GM12878 (cell line): ENCODE measurements around the gene SLC39A7. TPM values are rescaled to one million over a fixed set of nuclear protein-coding genes. Genes with fewer than 3 reads are reported as not detected.

Source experiments
- ATAC-seq: fragments of 200-7000 bp; cut with Tn5 transposase; 3 replicates; pipeline ENCODE4 v1.9.1; 2020; ENCODE audit warnings: mild to moderate bottlenecking, moderate library complexity
- BruUV-seq: library from RNA; stranded (reverse); fragments of 400-500 nt; replicated peaks from 2 replicates; lab custom pipeline; 2021; lab: Mats Ljungman, UMichigan
- CTCF ChIA-PET: fragments of 300-600 bp; sonication (Branson Sonifier 250); formaldehyde crosslinking; extraction: SDS; loops from one replicate; lab custom pipeline; 2021; ENCODE audit warnings: inconsistent platforms; lab: Yijun Ruan, JAX
- POLR2A ChIA-PET: fragments of 350-600 bp; formaldehyde crosslinking; extraction: SDS; loops from one replicate; lab custom pipeline; 2021; ENCODE audit warnings: inconsistent platforms; lab: Charles Lee
- RAD21 ChIA-PET: fragments of 300-600 bp; sonication (Branson Sonifier 250); formaldehyde crosslinking; loops from one replicate; lab custom pipeline; 2023; ENCODE audit warnings: antibody characterized with exemption; ENCODE audit not compliant: unreplicated experiment; lab: Charles Lee
- SMC1A ChIA-PET: fragments of 300-600 bp; sonication (Branson Sonifier 250); formaldehyde crosslinking; loops from one replicate; lab custom pipeline; 2023; ENCODE audit not compliant: unreplicated experiment, uncharacterized antibody; lab: Charles Lee
- DNase-seq: peaks from one replicate; pipeline ENCODE4 v3.0.0-alpha.2; 2011; ENCODE audit warnings: low read depth, low spot score
- FAIRE-seq: peaks from 3 replicates; lab custom pipeline; 2011; peaks lifted over from hg19 to GRCh38; lab: Jason Lieb, UNC
- H2AFZ ChIP-seq: 2 replicates; pipeline ENCODE4 v1.6.0; 2011; ENCODE audit warnings: low read depth, low read length, control low read depth; ENCODE audit not compliant: control insufficient read depth
- H3K27ac ChIP-seq: 2 replicates; pipeline ENCODE4 v1.5.1; 2011; ENCODE audit warnings: control low read depth; ENCODE audit not compliant: control insufficient read depth, insufficient read depth
- H3K27me3 ChIP-seq, 2 experiments: replicated peaks in 1 of 2; 2 replicates each; pipeline versions ENCODE4 v1.6.0 to v1.6.1; 2011; ENCODE audit warnings: low read length in 1 of 2; ENCODE audit not compliant: control insufficient read depth in 2 of 2, insufficient read depth in 2 of 2
- H3K36me3 ChIP-seq, 2 experiments: 2 replicates each; pipeline ENCODE4 v1.5.1; 2011; ENCODE audit warnings: low read length in 1 of 2; ENCODE audit not compliant: control insufficient read depth in 2 of 2, insufficient read depth in 2 of 2
- H3K4me1 ChIP-seq: 2 replicates; pipeline ENCODE4 v1.6.1; 2011; ENCODE audit warnings: mild to moderate bottlenecking, low read length, moderate library complexity, mixed read lengths; ENCODE audit not compliant: control insufficient read depth, insufficient read depth
- H3K4me2 ChIP-seq: 2 replicates; pipeline ENCODE4 v1.6.0; 2011; ENCODE audit warnings: control low read depth; ENCODE audit not compliant: control insufficient read depth, insufficient read depth
- H3K4me3 ChIP-seq: fragments of 200-600 bp; sonication (generic); 2 replicates; pipeline ENCODE4 v1.5.1; 2016
- H3K79me2 ChIP-seq: 2 replicates; pipeline ENCODE4 v1.6.0; 2011; ENCODE audit warnings: low read length; ENCODE audit not compliant: control insufficient read depth, insufficient read depth
- H3K9ac ChIP-seq: 2 replicates; pipeline ENCODE4 v1.8.0; 2011; ENCODE audit warnings: low read length, control low read depth, mixed read lengths; ENCODE audit not compliant: control insufficient read depth, insufficient read depth
- H3K9me3 ChIP-seq: replicated peaks from 3 replicates; pipeline ENCODE4 v1.5.1; 2011; ENCODE audit warnings: mild to moderate bottlenecking, low read length; ENCODE audit not compliant: control insufficient read depth, insufficient read depth
- H4K20me1 ChIP-seq: 2 replicates; pipeline ENCODE4 v1.6.0; 2011; ENCODE audit not compliant: control insufficient read depth, insufficient read depth
- BACH1 ChIP-seq: fragments of 450-650 bp; IDR thresholded peaks from 2 replicates; pipeline ENCODE4 v1.6.1; 2017; ENCODE audit warnings: mild to moderate bottlenecking, borderline replicate concordance
- BMI1 ChIP-seq: fragments of 450-650 bp; IDR thresholded peaks from 2 replicates; pipeline ENCODE4 v1.6.1; 2016; ENCODE audit warnings: mild to moderate bottlenecking, moderate library complexity, borderline replicate concordance
- EED ChIP-seq: sonication (generic); IDR thresholded peaks from 2 replicates; pipeline ENCODE4 v1.6.1; 2016; ENCODE audit warnings: antibody characterized with exemption, low read depth
- HDGF ChIP-seq: fragments of 450-650 bp; IDR thresholded peaks from 2 replicates; pipeline ENCODE4 v1.6.1; 2016; ENCODE audit warnings: antibody characterized with exemption
- IKZF1 ChIP-seq: fragments of 450-650 bp; conservative IDR thresholded peaks from 2 replicates; pipeline ENCODE4 v1.6.1; 2017; ENCODE audit warnings: antibody characterized with exemption, mild to moderate bottlenecking
- MAX ChIP-seq: IDR thresholded peaks from 2 replicates; pipeline ENCODE4 v1.6.1; 2012; ENCODE audit warnings: low read depth, low read length, improper control_type of control experiment
- NR2C2 ChIP-seq: IDR thresholded peaks from 2 replicates; pipeline ENCODE4 v1.6.1; 2011; ENCODE audit warnings: borderline replicate concordance, low read depth; ENCODE audit not compliant: control insufficient read depth, insufficient read length
- POLR2A ChIP-seq: IDR thresholded peaks from 2 replicates; pipeline ENCODE4 v1.6.1; 2011; ENCODE audit warnings: low read depth, mild to moderate bottlenecking, low read length
- POLR2AphosphoS5 ChIP-seq: IDR thresholded peaks from 2 replicates; pipeline ENCODE4 v1.6.1; 2011; ENCODE audit warnings: mild to moderate bottlenecking, low read length, inconsistent platforms
- RAD51 ChIP-seq: fragments of 450-650 bp; IDR thresholded peaks from 2 replicates; pipeline ENCODE4 v1.6.1; 2016; ENCODE audit warnings: moderate library complexity, mild to moderate bottlenecking, inconsistent platforms
- RCOR1 ChIP-seq: conservative IDR thresholded peaks from 2 replicates; pipeline ENCODE4 v1.6.1; 2012; ENCODE audit warnings: low read depth, low read length, improper control_type of control experiment
- RFX5 ChIP-seq: IDR thresholded peaks from 2 replicates; pipeline ENCODE4 v1.6.1; 2011; ENCODE audit warnings: low read depth, low read length, improper control_type of control experiment
- SPI1 ChIP-seq: IDR thresholded peaks from 2 replicates; pipeline ENCODE4 v1.6.1; 2011; ENCODE audit warnings: low read depth, mild to moderate bottlenecking, low read length, moderate library complexity, borderline replicate concordance; ENCODE audit not compliant: insufficient read depth
- SUZ12 ChIP-seq: fragments of 200-600 bp; sonication (generic); IDR thresholded peaks from one replicate; pipeline ENCODE4 v1.6.1; 2018; ENCODE audit warnings: antibody characterized with exemption, mild to moderate bottlenecking; ENCODE audit not compliant: unreplicated experiment
- TBL1XR1 ChIP-seq: IDR thresholded peaks from 2 replicates; pipeline ENCODE4 v1.6.1; 2012; ENCODE audit warnings: low read depth, low read length, improper control_type of control experiment
- WRNIP1 ChIP-seq: IDR thresholded peaks from 2 replicates; pipeline ENCODE4 v1.6.1; 2011; ENCODE audit warnings: low read depth, low read length, improper control_type of control experiment, borderline replicate concordance
- WGBS: methylation state at CpG from one replicate; pipeline ENCODE4 v1.1.6; 2016; ENCODE audit warnings: low lambda C conversion rate; ENCODE audit not compliant: insufficient replicate concordance, insufficient coverage; ENCODE audit errors: missing lambda C conversion rate; 5-methylcytosine and 5-hydroxymethylcytosine counted together
- in situ Hi-C: fragments of 300-500 bp; cut with MboI; formaldehyde crosslinking; loops from 9 replicates; pipeline ENCODE4 v1.14.3; 2018; ENCODE audit warnings: mixed read lengths
- intact Hi-C: fragments of 100-400 bp; cut with micrococcal nuclease; formaldehyde crosslinking; loops from one replicate; pipeline ENCODE4 v1.14.2; 2022; ENCODE audit not compliant: unreplicated experiment
- polyA plus RNA-seq, 11 experiments: library from polyadenylated mRNA; depleted of rRNA in 4 of 11; unstranded in 6 of 11; stranded (reverse) in 5 of 11; fragments of >200 nt; fragmentation: Nextera tagmentation in 4 of 11; fragmentation: Illumina TruSeq in 1 of 11; extraction: Ambion mirVana in 4 of 11; extraction: Trizol in 1 of 11; gene quantifications; 1 replicate in 1 of 11; 2 replicates in 10 of 11; pipeline versions ENCODE4 v1.2.1 to v1.2.3, GENCODE V29; 2011 to 2016; ENCODE audit warnings: inconsistent platforms in 2 of 11, missing spikeins in 2 of 11, low read depth in 1 of 11
- total RNA-seq, 4 experiments: library from RNA; depleted of rRNA in 3 of 4; stranded (reverse); fragments of >200 nt in 3 of 4; fragmentation: Illumina TruSeq in 1 of 4; extraction: Trizol in 1 of 4; gene quantifications; 2 replicates each; pipeline versions ENCODE4 v1.2.1 to v1.2.3, GENCODE V29; 2013 to 2021

The SLC39A7 gene
- total and polyA plus RNA-seq, 10 of the 15 experiments (the other 5 are each of a cell fraction or from before 2014, with no cell fraction given), result 7.3 to 63.1 (median 40.6) TPM

GRCh38 chr6:33213166-33213988 is 12.7 kb downstream of the SLC39A7 start:
- Histone ChIP-seq H3K9ac (no peak overlapping the region; the same call in 1 of the 2 replicates), H4K20me1 (no peaks in the 10 kb centered on the region; the same call in 1 of the 2 replicates), H3K36me3 (peaks cover 0 to 5% of the 10 kb centered on the region in 2 experiments; a peak in 2 of 4 replicates), H3K27ac (no peak overlapping the region), H3K4me1 (peaks cover 12% of the 10 kb centered on the region), H3K27me3 (peaks cover 2 to 3% of the 10 kb centered on the region in 2 experiments; a peak in 3 of 4 replicates), H3K9me3 (no peaks in the 10 kb centered on the region), H2AFZ (no peak overlapping the region), H3K79me2 (0 out of 2 replicates have a peak, but pooled peaks cover 3% of the 10 kb centered on the region), H3K4me2 (peak overlapping the region; percentile 62)
- intact Hi-C loops, result no loop called here
- CTCF ChIA-PET, result interaction anchor here (1.2 kb wide), 1 partner anchor 35 kb away, joined by 4 read pairs; no protein-coding TSS in a partner anchor
- SMC1A ChIA-PET, result interaction anchor here (0.6 to 1.3 kb wide), 3 partner anchors 59 to 304 kb away, joined by 3 to 4 read pairs (median 3); no protein-coding TSS in a partner anchor
- DNase-seq, result no peak
- POLR2A ChIA-PET, result no interaction called here
- no TSS peak for BruUV-seq
- RAD21 ChIA-PET, result no interaction called here
- 10% methylated on average over 41 of the region's 43 CpGs for WGBS
- no peak for FAIRE-seq
- peak; percentile 45 for ATAC-seq
- TF ChIP-seq POLR2A, result peak; percentile 14; the same call in 1 of the 2 replicates
- peak; percentile 27; the same call in 1 of the 2 replicates for TF ChIP-seq POLR2AphosphoS5
- no peak for TF ChIP-seq RCOR1
- no peak for TF ChIP-seq MAX
- TF ChIP-seq HDGF, result no peak
- no peak for TF ChIP-seq BMI1
- TF ChIP-seq RFX5, result no peak
- TF ChIP-seq SUZ12, result no peak
- 0 out of 2 replicates have a peak, but pooled peaks have one; percentile 10 for TF ChIP-seq EED
- no peak for TF ChIP-seq RAD51
- no peak for TF ChIP-seq NR2C2
- TF ChIP-seq SPI1, result peak; percentile 59
- TF ChIP-seq IKZF1, result 0 out of 2 replicates have a peak, but pooled peaks have one; percentile 14
- no peak for TF ChIP-seq TBL1XR1
- peak; percentile 59 for TF ChIP-seq BACH1
- TF ChIP-seq WRNIP1, result no peak
- TF ChIP-seq, all 136 proteins: peak for 6
- in situ Hi-C loops, result no loop called here
- peak overlapping the region; percentile 32; the same call in 1 of the 2 replicates for H3K4me3 ChIP-seq
